ENCODE data around the gene MATR3. TPM values are rescaled to one million over a fixed set of nuclear protein-coding genes. Genes with fewer than 3 reads are reported as not detected.

Gene MATR3
- total RNA-seq, 1 experiment from 2014 or later = 139 TPM

- ATAC-seq = no peak
- no peak for TF ChIP-seq EZH2 (IDR thresholded peaks at IDR 0.05; ENCODE audit: low read length, unreplicated experiment)
- no peak for TF ChIP-seq EZH2phosphoT487 (IDR thresholded peaks at IDR 0.05; ENCODE audit: borderline replicate concordance, low read length)
- no peak for TF ChIP-seq CTCF (conservative IDR thresholded peaks at IDR 0.05; ENCODE audit: low read depth, low read length)
- no peaks in the 10 kb centered on the region for H3K27me3 ChIP-seq (ENCODE audit: low read length)
- H3K27ac ChIP-seq (ENCODE audit: low read length) = no peak overlapping the region
- ChIA-PET CTCF (no interaction called here), POLR2A (ENCODE audit: unreplicated experiment) (no interaction called here)
- DNase-seq = no peak
- 0 out of 2 replicates have a peak, but pooled peaks cover 8% of the 10 kb centered on the region for H3K36me3 ChIP-seq (ENCODE audit: low read depth, low read length)
- intact Hi-C loops (cut with micrococcal nuclease) = no loop called here
- peaks cover 21% of the 10 kb centered on the region; the same call in 1 of the 2 replicates for H3K4me1 ChIP-seq (ENCODE audit: insufficient read depth, low read length)
- H3K9me2 ChIP-seq (replicated peaks; ENCODE audit: low read length) = no peaks in the 10 kb centered on the region
- no TSS peak for BruUV-seq (replicated peaks)
- no peak overlapping the region for H3K4me2 ChIP-seq (ENCODE audit: low read length)
- H4K20me1 ChIP-seq (ENCODE audit: low read length) = peaks cover 88% of the 10 kb centered on the region
- H2AFZ ChIP-seq (ENCODE audit: low read length) = no peak overlapping the region
- H3F3A ChIP-seq (ENCODE audit: low read length, unreplicated experiment) = no peaks in the 10 kb centered on the region
- no peaks in the 10 kb centered on the region for H3K9me3 ChIP-seq (ENCODE audit: low read length)
- H3K9ac ChIP-seq (ENCODE audit: low read length) = no peak overlapping the region
- no peak overlapping the region for H3K4me3 ChIP-seq (ENCODE audit: low read length)
- H3K79me2 ChIP-seq (ENCODE audit: low read length) = peaks cover 99% of the 10 kb centered on the region
These were observed 4.7 kb downstream of the MATR3 start for GRCh38 chr5:139298242-139298641.

- no peaks in the 10 kb centered on the region for H3F3A ChIP-seq (ENCODE audit: low read length, unreplicated experiment)
- no TSS peak for BruUV-seq (replicated peaks)
- H4K20me1 ChIP-seq (ENCODE audit: low read length) = peaks cover 99% of the 10 kb centered on the region
- H3K9ac ChIP-seq (ENCODE audit: low read length) = no peak overlapping the region
- H2AFZ ChIP-seq (ENCODE audit: low read length) = no peak overlapping the region
- no peak overlapping the region for H3K27ac ChIP-seq (ENCODE audit: low read length)
- peaks cover 21% of the 10 kb centered on the region; the same call in 1 of the 2 replicates for H3K4me1 ChIP-seq (ENCODE audit: insufficient read depth, low read length)
- no peaks in the 10 kb centered on the region for H3K9me2 ChIP-seq (replicated peaks; ENCODE audit: low read length)
- no peaks in the 10 kb centered on the region for H3K27me3 ChIP-seq (ENCODE audit: low read length)
- DNase-seq (no peak), ATAC-seq (no peak)
- POLR2A ChIA-PET (ENCODE audit: unreplicated experiment) = no interaction called here
- peaks cover 100% of the 10 kb centered on the region for H3K79me2 ChIP-seq (ENCODE audit: low read length)
- CTCF ChIA-PET = no interaction called here
- intact Hi-C loops (cut with micrococcal nuclease) = no loop called here
- 0 out of 2 replicates have a peak, but pooled peaks cover 8% of the 10 kb centered on the region for H3K36me3 ChIP-seq (ENCODE audit: low read depth, low read length)
- no peak for TF ChIP-seq CTCF (conservative IDR thresholded peaks at IDR 0.05; ENCODE audit: low read depth, low read length)
- TF ChIP-seq EZH2 (IDR thresholded peaks at IDR 0.05; ENCODE audit: low read length, unreplicated experiment) = no peak
- TF ChIP-seq EZH2phosphoT487 (IDR thresholded peaks at IDR 0.05; ENCODE audit: borderline replicate concordance, low read length) = no peak
- H3K9me3 ChIP-seq (ENCODE audit: low read length) = no peaks in the 10 kb centered on the region
- H3K4me2 ChIP-seq (ENCODE audit: low read length) = no peak overlapping the region
- H3K4me3 ChIP-seq (ENCODE audit: low read length) = no peak overlapping the region
These were observed 5.9 kb downstream of the MATR3 start for GRCh38 chr5:139299486-139299885.

GRCh38 chr5:139301808-139302499 is 8.4 kb downstream of the MATR3 start:
- H3K27ac ChIP-seq (ENCODE audit: low read length) = no peak overlapping the region
- ChIA-PET CTCF (no interaction called here), POLR2A (ENCODE audit: unreplicated experiment) (no interaction called here)
- peaks cover 99% of the 10 kb centered on the region for H4K20me1 ChIP-seq (ENCODE audit: low read length)
- H2AFZ ChIP-seq (ENCODE audit: low read length) = no peak overlapping the region
- no peak for ATAC-seq
- no peaks in the 10 kb centered on the region for H3K27me3 ChIP-seq (ENCODE audit: low read length)
- H3F3A ChIP-seq (ENCODE audit: low read length, unreplicated experiment) = no peaks in the 10 kb centered on the region
- H3K9me3 ChIP-seq (ENCODE audit: low read length) = no peaks in the 10 kb centered on the region
- H3K9ac ChIP-seq (ENCODE audit: low read length) = no peak overlapping the region
- H3K4me3 ChIP-seq (ENCODE audit: low read length) = no peak overlapping the region
- no peak for TF ChIP-seq CTCF (conservative IDR thresholded peaks at IDR 0.05; ENCODE audit: low read depth, low read length)
- TF ChIP-seq EZH2phosphoT487 (IDR thresholded peaks at IDR 0.05; ENCODE audit: borderline replicate concordance, low read length) = no peak
- TF ChIP-seq EZH2 (IDR thresholded peaks at IDR 0.05; ENCODE audit: low read length, unreplicated experiment) = no peak
- H3K4me2 ChIP-seq (ENCODE audit: low read length) = no peak overlapping the region
- 0 out of 2 replicates have a peak, but pooled peaks cover 8% of the 10 kb centered on the region for H3K36me3 ChIP-seq (ENCODE audit: low read depth, low read length)
- peaks cover 10% of the 10 kb centered on the region; the same call in 1 of the 2 replicates for H3K4me1 ChIP-seq (ENCODE audit: insufficient read depth, low read length)
- peaks cover 100% of the 10 kb centered on the region for H3K79me2 ChIP-seq (ENCODE audit: low read length)
- intact Hi-C loops (cut with micrococcal nuclease) = no loop called here
- DNase-seq = no peak
- no peaks in the 10 kb centered on the region for H3K9me2 ChIP-seq (replicated peaks; ENCODE audit: low read length)
- no TSS peak for BruUV-seq (replicated peaks)

All from PC-3 (cell line).